ENCODE results near the gene ST6GALNAC4. TPM values are rescaled to one million over a fixed set of nuclear protein-coding genes. Genes with fewer than 3 reads are reported as not detected.

ST6GALNAC4 gene
- total RNA-seq, 1 donor from 2014 or later = 23.2 TPM

DNA sequence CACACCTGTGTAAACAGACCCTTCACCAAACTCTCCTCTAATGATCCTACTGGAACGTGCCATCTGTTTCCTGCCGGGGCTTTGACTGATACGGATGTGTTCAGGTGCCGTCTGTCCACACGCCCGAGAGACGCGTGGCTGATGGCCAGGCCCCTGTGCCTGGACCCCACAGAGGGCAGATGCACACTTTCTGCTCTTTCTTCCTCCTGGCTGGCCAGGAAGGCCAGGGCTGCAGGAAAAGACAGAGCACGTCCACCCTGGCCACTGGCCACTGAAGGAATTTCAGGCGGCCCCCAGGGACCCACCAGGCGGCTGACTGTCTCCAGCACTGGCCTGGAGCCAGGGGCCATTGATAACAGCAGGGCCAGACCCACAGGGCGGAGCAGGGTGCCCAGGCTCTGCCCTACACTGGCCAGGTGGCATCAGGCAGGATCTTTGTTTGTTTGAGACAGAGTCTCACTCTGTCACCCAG, 58.8 kb downstream of the ST6GALNAC4 start:
- intact Hi-C loops (cut with micrococcal nuclease) = no loop called here

Other genes starting within 250 kb of the ST6GALNAC4 start
- gene CFAP157, start 210.1 kb downstream of the ST6GALNAC4 start, total RNA-seq = not detected in 2 replicates
- 9.2 and 9.3 TPM in 2 replicates for gene PTRH1, start 201.4 kb downstream of the ST6GALNAC4 start, total RNA-seq
- 0.27 and 0.32 TPM in 2 replicates for gene TTC16, start 201.0 kb downstream of the ST6GALNAC4 start, total RNA-seq
- gene TOR2A, start 181.7 kb downstream of the ST6GALNAC4 start, total RNA-seq = 23.4 and 24.7 TPM in 2 replicates
- gene SH2D3C, start 138.4 kb downstream of the ST6GALNAC4 start, total RNA-seq = 57.6 and 58.4 TPM in 2 replicates
- 102 and 104 TPM in 2 replicates for gene CDK9, start 131.0 kb downstream of the ST6GALNAC4 start, total RNA-seq
- gene FPGS, start 114.2 kb downstream of the ST6GALNAC4 start, total RNA-seq = 91.1 and 97.5 TPM in 2 replicates
- 21.4 and 23.0 TPM in 2 replicates for gene ENG, start 62.4 kb downstream of the ST6GALNAC4 start, total RNA-seq
- 44.5 and 46.5 TPM in 2 replicates for gene AK1, start 39.4 kb downstream of the ST6GALNAC4 start, total RNA-seq
- gene ST6GALNAC6, start 17.4 kb downstream of the ST6GALNAC4 start, total RNA-seq = 91.4 and 96.1 TPM in 2 replicates
- 1.7 and 2.7 TPM in 2 replicates for gene PIP5KL1, start 13.7 kb upstream of the ST6GALNAC4 start, total RNA-seq
- gene DPM2, start 20.8 kb upstream of the ST6GALNAC4 start, total RNA-seq = 66.5 and 68.6 TPM in 2 replicates
- 399 and 400 TPM in 2 replicates for gene EEIG1, start 63.9 kb upstream of the ST6GALNAC4 start, total RNA-seq
- 13.2 and 14.0 TPM in 2 replicates for gene NAIF1, start 150.3 kb upstream of the ST6GALNAC4 start, total RNA-seq
- 17.8 and 19.7 TPM in 2 replicates for gene SLC25A25, start 151.2 kb upstream of the ST6GALNAC4 start, total RNA-seq
- gene PTGES2, start 210.7 kb upstream of the ST6GALNAC4 start, total RNA-seq = 52.5 and 60.0 TPM in 2 replicates
- not detected in 2 replicates for gene LCN2, start 232.4 kb upstream of the ST6GALNAC4 start, total RNA-seq
- gene BBLN, start 243.2 kb upstream of the ST6GALNAC4 start, total RNA-seq = 82.4 and 82.8 TPM in 2 replicates